HFFc6 (cell line): ENCODE results near the gene PGGHG. TPM values are rescaled to one million over a fixed set of nuclear protein-coding genes. Genes with fewer than 3 reads are reported as not detected.

Source experiments
- DNase-seq: peaks from one replicate; pipeline ENCODE4 v3.0.0-alpha.2; 2018
- H3K27ac Mint-ChIP-seq: 2 replicates; pipeline ENCODE4 v1.8.0; 2020; ENCODE audit warnings: mild to moderate bottlenecking, mixed read lengths
- H3K27me3 Mint-ChIP-seq: 2 replicates; pipeline ENCODE4 v1.8.0; 2021; ENCODE audit warnings: mild to moderate bottlenecking, moderate library complexity, mixed read lengths; ENCODE audit not compliant: insufficient read depth
- H3K36me3 Mint-ChIP-seq: 2 replicates; pipeline ENCODE4 v1.8.0; 2021; ENCODE audit warnings: low read depth, mixed read lengths
- H3K4me1 Mint-ChIP-seq: 2 replicates; pipeline ENCODE4 v1.8.0; 2020; ENCODE audit warnings: low read depth, mixed read lengths
- H3K4me3 Mint-ChIP-seq: 2 replicates; pipeline ENCODE4 v1.8.0; 2020; ENCODE audit warnings: mild to moderate bottlenecking, moderate library complexity, mixed read lengths
- H3K9me3 Mint-ChIP-seq: 2 replicates; pipeline ENCODE4 v1.8.0; 2020; ENCODE audit warnings: mild to moderate bottlenecking, mixed read lengths
- CTCF ChIP-seq: fragments of 200-600 bp; sonication (generic); IDR thresholded peaks from 2 replicates; pipeline ENCODE4 v1.5.0; 2021; ENCODE audit warnings: antibody characterized with exemption, mild to moderate bottlenecking
- total RNA-seq, 6 experiments: library from RNA; stranded (reverse); fragmentation: NEBNext Ultra II Directional; extraction: Animal tissue kit (Norgen Biotek cat#: 25700); gene quantifications; 2 replicates in 1 of 6; 3 replicates in 5 of 6; pipeline ENCODE4 v1.2.3, GENCODE V29; 2021

The PGGHG gene
- total RNA-seq, 6 experiments from 2014 or later: 9.7 to 12.2 (median 11.4) TPM

GRCh38 chr11:296171-297050 lies 7.5 kb downstream of the PGGHG start:
- Mint-ChIP-seq H3K27me3 (peaks cover 5% of the 10 kb centered on the region), H3K36me3 (no peaks in the 10 kb centered on the region), H3K9me3 (no peaks in the 10 kb centered on the region), H3K27ac (no peak overlapping the region), H3K4me1 (no peaks in the 10 kb centered on the region), H3K4me3 (no peak overlapping the region)
- no peak for TF ChIP-seq CTCF
- DNase-seq: no peak

DNA sequence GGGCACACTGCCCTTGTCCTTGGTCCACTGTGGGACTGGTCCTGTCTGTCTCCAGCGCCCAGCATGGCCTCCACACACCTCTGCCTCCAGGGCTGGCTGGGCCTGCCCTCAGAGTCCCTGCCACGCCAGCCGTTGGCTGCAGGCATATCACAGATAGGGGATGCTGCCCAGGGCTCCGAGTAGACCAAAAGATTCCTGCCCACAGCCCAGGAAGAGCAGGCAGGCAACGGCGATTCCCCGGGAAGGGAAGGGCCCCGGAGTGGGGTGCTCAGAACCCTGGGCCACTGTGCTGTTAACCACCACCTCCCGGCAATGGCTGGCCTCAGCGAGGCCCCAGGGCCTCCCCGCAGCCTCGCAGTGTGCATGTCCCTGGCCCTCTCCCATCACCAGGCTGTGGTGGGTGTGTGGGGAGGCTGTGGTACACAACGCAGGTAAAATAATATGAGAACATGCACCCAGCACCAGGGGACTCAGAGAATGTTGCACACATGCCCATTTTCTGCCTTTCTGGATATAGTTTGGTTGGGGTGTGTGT lies 8.2 kb downstream of the PGGHG start:
- TF ChIP-seq CTCF: no peak
- H3K4me3 Mint-ChIP-seq: no peak overlapping the region
- H3K27me3 Mint-ChIP-seq: peaks cover 5% of the 10 kb centered on the region
- no peak for DNase-seq
- no peaks in the 10 kb centered on the region for H3K36me3 Mint-ChIP-seq
- H3K9me3 Mint-ChIP-seq: no peaks in the 10 kb centered on the region
- H3K27ac Mint-ChIP-seq: no peak overlapping the region
- H3K4me1 Mint-ChIP-seq: no peaks in the 10 kb centered on the region

DNA sequence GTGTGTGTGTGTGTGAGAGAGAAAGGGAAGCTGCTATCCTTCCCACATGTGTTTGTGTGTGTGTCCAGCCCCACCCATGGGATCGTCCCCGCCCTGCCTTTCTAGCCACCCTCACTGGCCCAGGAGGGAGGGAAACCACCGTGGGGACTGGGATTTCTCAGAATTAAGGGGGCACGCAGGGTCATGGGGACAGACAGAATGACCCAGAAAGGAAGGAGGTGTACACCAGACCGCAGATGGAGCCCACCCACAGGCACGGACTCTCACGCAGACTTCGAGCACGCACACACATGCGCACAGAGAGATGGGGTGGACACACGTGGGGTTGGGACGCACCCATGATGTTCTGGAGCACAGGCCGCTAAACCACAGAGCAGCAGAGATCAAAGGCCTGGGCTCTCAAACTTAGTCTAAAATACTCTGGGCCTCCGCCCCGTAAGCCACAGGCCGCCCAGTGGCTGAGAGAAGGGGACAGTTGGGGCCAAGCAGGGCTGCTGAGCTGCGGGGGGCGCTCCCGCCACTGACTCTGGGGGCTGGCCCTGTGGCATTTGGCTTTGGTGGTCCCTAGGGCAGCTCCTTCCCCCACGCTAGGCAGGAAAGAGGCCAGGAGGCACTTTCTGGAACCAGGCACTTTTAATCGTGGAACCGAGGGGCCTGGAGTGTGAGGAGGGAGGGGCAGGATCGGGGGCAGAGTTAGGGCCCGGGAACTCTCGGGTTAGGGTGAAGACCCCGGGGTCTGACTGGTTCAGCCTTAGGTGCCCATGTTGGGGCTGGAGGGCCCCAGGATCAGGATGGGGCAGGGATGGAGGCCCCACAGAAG lies 8.9 kb downstream of the PGGHG start:
- H3K27ac Mint-ChIP-seq: no peak overlapping the region
- no peaks in the 10 kb centered on the region for H3K9me3 Mint-ChIP-seq
- H3K4me3 Mint-ChIP-seq: no peak overlapping the region
- H3K36me3 Mint-ChIP-seq: no peaks in the 10 kb centered on the region
- peaks cover 5% of the 10 kb centered on the region for H3K27me3 Mint-ChIP-seq
- H3K4me1 Mint-ChIP-seq: no peaks in the 10 kb centered on the region
- TF ChIP-seq CTCF: no peak
- DNase-seq: no peak

DNA sequence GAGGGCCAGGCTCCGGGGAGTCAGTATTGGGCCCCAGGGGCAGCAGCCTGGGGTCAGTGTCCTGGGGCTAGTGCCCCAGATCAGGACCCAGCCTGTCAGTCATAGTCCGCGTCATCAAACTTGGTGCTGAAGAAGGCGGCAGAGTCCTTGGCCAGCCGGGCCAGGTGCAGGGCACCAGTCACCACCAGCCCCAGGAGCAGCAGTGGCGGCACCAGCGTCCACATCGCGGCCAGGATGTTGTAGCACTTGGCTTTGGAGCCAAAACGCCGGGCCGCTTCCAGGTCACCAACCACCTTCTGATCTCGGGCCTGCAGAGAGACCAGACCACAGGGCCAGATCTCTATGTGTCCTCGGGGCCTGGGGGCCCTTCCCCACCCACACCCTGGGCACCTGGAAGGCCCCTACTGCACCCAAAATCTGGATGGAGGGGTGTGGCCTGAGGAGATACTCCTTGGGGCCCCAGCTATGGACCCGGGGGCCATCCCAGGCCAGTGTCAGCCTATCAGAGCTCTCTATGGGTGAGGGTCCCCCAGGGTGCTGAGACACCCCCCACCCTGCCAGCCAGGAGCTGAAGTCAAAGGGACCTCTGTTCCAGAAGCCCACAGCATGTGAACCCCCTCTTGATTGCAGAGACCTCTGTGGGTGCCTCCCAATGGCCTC lies 9.6 kb downstream of the PGGHG start:
- no peaks in the 10 kb centered on the region for H3K9me3 Mint-ChIP-seq
- DNase-seq: no peak
- no peaks in the 10 kb centered on the region for H3K4me1 Mint-ChIP-seq
- no peak overlapping the region for H3K4me3 Mint-ChIP-seq
- peaks cover 5% of the 10 kb centered on the region for H3K27me3 Mint-ChIP-seq
- no peak for TF ChIP-seq CTCF
- H3K27ac Mint-ChIP-seq: no peak overlapping the region
- H3K36me3 Mint-ChIP-seq: no peaks in the 10 kb centered on the region

- Mint-ChIP-seq H3K27ac (no peak within 1 kb of the TSS), H3K36me3 (no peaks in the 10 kb centered on the region), H3K4me1 (no peaks in the 10 kb centered on the region), H3K4me3 (no peak within 1 kb of the TSS), H3K27me3 (peaks cover 5% of the 10 kb centered on the region), H3K9me3 (no peaks in the 10 kb centered on the region)
- DNase-seq: no peak
- TF ChIP-seq CTCF: no peak
Observed at GRCh38 chr11:299081-299891, 10.4 kb downstream of the PGGHG start, which contains the start of gene IFITM5. TSS of gene IFITM5 (minus strand) at chr11:299526. CDS start at chr11:299490, 36 bp downstream.
